MM.1S (cell line): Measurements from ENCODE around the gene TNFRSF13B.

ENCODE experiments used
- EZH2 ChIP-seq: fragments of 300-600 bp; sonication (generic); optimal IDR thresholded peaks from 2 replicates; pipeline ENCODE3; 2017; ENCODE audit warnings: low read depth, mild to moderate bottlenecking, antibody characterized with exemption, low read length, mixed read lengths
- EZH2phosphoT487 ChIP-seq: fragments of 300-600 bp; sonication (generic); IDR thresholded peaks from 2 replicates; pipeline ENCODE4 v1.6.1; 2018; ENCODE audit warnings: antibody characterized with exemption, low read length
- TF ChIP-seq, protein P1 (sequence below): fragments of 300-600 bp; sonication (generic); IDR thresholded peaks from 2 replicates; pipeline ENCODE4 v1.5.1; 2016; ENCODE audit warnings: antibody characterized with exemption, low read length, mixed read lengths

DNA sequence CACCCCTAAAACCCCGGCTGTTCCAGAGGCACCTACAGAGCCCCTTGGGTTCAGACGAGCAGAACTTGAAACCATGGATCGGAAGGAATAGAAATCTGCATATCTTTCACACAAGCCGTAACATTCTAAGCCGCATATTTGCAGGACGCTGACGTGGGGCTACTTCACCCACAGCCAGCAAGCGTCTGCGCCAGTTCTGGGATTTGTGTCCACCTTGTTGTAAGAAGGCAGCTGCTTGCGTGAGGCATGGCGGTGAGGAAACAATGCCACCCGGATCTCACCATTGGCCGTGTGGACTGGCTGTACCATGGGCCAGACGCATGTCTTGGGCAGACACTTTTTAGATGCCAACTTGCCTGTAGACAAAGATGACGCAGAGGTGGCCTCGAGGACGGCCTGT, 34.5 kb downstream of the TNFRSF13B start:
- TF ChIP-seq, protein P1, sequence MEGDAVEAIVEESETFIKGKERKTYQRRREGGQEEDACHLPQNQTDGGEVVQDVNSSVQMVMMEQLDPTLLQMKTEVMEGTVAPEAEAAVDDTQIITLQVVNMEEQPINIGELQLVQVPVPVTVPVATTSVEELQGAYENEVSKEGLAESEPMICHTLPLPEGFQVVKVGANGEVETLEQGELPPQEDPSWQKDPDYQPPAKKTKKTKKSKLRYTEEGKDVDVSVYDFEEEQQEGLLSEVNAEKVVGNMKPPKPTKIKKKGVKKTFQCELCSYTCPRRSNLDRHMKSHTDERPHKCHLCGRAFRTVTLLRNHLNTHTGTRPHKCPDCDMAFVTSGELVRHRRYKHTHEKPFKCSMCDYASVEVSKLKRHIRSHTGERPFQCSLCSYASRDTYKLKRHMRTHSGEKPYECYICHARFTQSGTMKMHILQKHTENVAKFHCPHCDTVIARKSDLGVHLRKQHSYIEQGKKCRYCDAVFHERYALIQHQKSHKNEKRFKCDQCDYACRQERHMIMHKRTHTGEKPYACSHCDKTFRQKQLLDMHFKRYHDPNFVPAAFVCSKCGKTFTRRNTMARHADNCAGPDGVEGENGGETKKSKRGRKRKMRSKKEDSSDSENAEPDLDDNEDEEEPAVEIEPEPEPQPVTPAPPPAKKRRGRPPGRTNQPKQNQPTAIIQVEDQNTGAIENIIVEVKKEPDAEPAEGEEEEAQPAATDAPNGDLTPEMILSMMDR, result no peak
- TF ChIP-seq EZH2 (no peak), EZH2phosphoT487 (no peak)
